Karpas-422 (cell line): Measurements from ENCODE around the gene WDPCP. TPM values are rescaled to one million over a fixed set of nuclear protein-coding genes. Genes with fewer than 3 reads are reported as not detected.
"Not testable (repeated sequence)": the region's sequence is repeated elsewhere in the genome, so short reads cannot be mapped to it uniquely, and the experiment has no call there.

Experiments
- DNase-seq: peaks from one replicate; pipeline ENCODE4 v3.0.0-alpha.2; 2015
- H2AFZ ChIP-seq: fragments of 200-600 bp; sonication (generic); 2 replicates; pipeline ENCODE4 v1.6.1; 2014; ENCODE audit warnings: antibody characterized with exemption, low read length, mixed read lengths
- H3K27ac ChIP-seq: fragments of 200-600 bp; sonication (generic); 2 replicates; pipeline ENCODE4 v1.5.1; 2014; ENCODE audit warnings: mild to moderate bottlenecking, low read length, moderate library complexity
- H3K27me3 ChIP-seq: fragments of 200-600 bp; sonication (generic); 2 replicates; pipeline ENCODE4 v1.6.1; 2014; ENCODE audit warnings: low read length, mixed read lengths
- H3K36me3 ChIP-seq: fragments of 200-600 bp; sonication (generic); 2 replicates; pipeline ENCODE4 v1.6.1; 2014; ENCODE audit warnings: low read length, mixed read lengths; ENCODE audit not compliant: insufficient read depth
- H3K4me1 ChIP-seq: fragments of 200-600 bp; sonication (generic); 2 replicates; pipeline ENCODE4 v1.6.1; 2014; ENCODE audit warnings: mild to moderate bottlenecking, low read length, mixed read lengths
- H3K4me2 ChIP-seq: fragments of 200-600 bp; sonication (generic); 2 replicates; pipeline ENCODE4 v1.6.1; 2014; ENCODE audit warnings: low read length, low read depth, mild to moderate bottlenecking; ENCODE audit not compliant: poor library complexity, severe bottlenecking
- H3K4me3 ChIP-seq: fragments of 200-600 bp; sonication (generic); 2 replicates; pipeline ENCODE4 v1.5.1; 2014; ENCODE audit warnings: mild to moderate bottlenecking, antibody characterized with exemption, low read length, mixed read lengths
- H3K79me2 ChIP-seq: fragments of 200-600 bp; sonication (generic); 2 replicates; pipeline ENCODE4 v1.6.1; 2014; ENCODE audit warnings: mild to moderate bottlenecking, low read length, mixed read lengths
- H3K9ac ChIP-seq: fragments of 200-600 bp; sonication (generic); 2 replicates; pipeline ENCODE4 v1.6.0; 2014; ENCODE audit warnings: low read length
- H3K9me2 ChIP-seq: fragments of 200-600 bp; sonication (generic), shearing (Covaris generic); replicated peaks from 2 replicates; pipeline ENCODE4 v1.6.0; 2014; ENCODE audit warnings: mild to moderate bottlenecking, low read length, moderate library complexity; ENCODE audit not compliant: insufficient read depth
- H3K9me3 ChIP-seq: fragments of 300-700, 200-600 bp; sonication (generic); 2 replicates; pipeline ENCODE4 v1.6.1; 2014; ENCODE audit warnings: low read length, mixed read lengths
- H4K20me1 ChIP-seq: fragments of 200-600 bp; sonication (generic); 2 replicates; pipeline ENCODE4 v1.6.1; 2014; ENCODE audit warnings: mild to moderate bottlenecking, antibody characterized with exemption, low read length, low read depth; ENCODE audit not compliant: insufficient read depth
- total RNA-seq: library from RNA; depleted of rRNA; stranded (reverse); fragments of >200 nt; shearing (Covaris generic); gene quantifications from 2 replicates; pipeline ENCODE4 v1.2.3, GENCODE V29; 2014; ENCODE audit warnings: low replicate concordance

The WDPCP gene
- total RNA-seq, 1 experiment from 2014 or later, result 20.8 TPM

- DNase-seq, result peak; percentile 27
- no peaks in the 10 kb centered on the region for H3K27me3 ChIP-seq
- H3K27ac ChIP-seq, result no peak overlapping the region
- H3K9me2 ChIP-seq, result 0 out of 2 replicates have a peak, but pooled peaks cover 2% of the 10 kb centered on the region
- H3K9ac ChIP-seq, result no peak overlapping the region
- peaks cover 5% of the 10 kb centered on the region for H3K9me3 ChIP-seq
- no peak overlapping the region for H3K4me3 ChIP-seq
- no peak overlapping the region for H2AFZ ChIP-seq
- H3K36me3 ChIP-seq, result no peaks in the 10 kb centered on the region
- H4K20me1 ChIP-seq, result 0 out of 2 replicates have a peak, but pooled peaks cover 3% of the 10 kb centered on the region
- H3K4me1 ChIP-seq, result no peaks in the 10 kb centered on the region
- no peaks in the 10 kb centered on the region; the same call in 1 of the 2 replicates for H3K79me2 ChIP-seq
- no peak overlapping the region for H3K4me2 ChIP-seq
Observed at GRCh38 chr2:63572001-63572400, 16.3 kb downstream of the WDPCP start.

DNA sequence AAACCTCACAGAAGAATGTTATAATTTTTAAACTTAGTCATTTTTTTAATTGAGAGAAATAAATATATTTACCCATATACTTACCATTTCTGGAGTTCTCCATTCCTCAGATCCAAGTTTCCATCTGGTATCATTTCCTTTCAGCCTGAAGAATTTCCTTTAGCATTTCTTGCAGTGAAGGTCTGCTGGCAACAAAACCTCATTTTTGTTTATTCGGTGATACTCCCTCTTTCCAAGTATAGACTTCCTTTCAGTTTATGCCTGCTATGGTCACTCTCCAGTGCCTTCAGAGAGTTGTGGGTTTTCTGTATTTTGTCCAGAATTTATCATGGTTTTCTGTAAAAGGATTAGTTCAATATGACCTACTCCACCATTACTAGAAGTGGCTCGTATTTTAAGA is 17.0 kb downstream of the WDPCP start:
- H3K4me1 ChIP-seq, result no peaks in the 10 kb centered on the region
- no peaks in the 10 kb centered on the region for H3K36me3 ChIP-seq
- H3K9ac ChIP-seq, result no peak overlapping the region
- peaks cover 5% of the 10 kb centered on the region for H3K9me3 ChIP-seq
- H3K9me2 ChIP-seq, result 0 out of 2 replicates have a peak, but pooled peaks cover under 1% of the 10 kb centered on the region
- no peak overlapping the region for H3K4me2 ChIP-seq
- no peaks in the 10 kb centered on the region for H3K27me3 ChIP-seq
- no peak for DNase-seq
- H3K4me3 ChIP-seq, result no peak overlapping the region
- 0 out of 2 replicates have a peak, but pooled peaks cover 3% of the 10 kb centered on the region for H4K20me1 ChIP-seq
- H2AFZ ChIP-seq, result no peak overlapping the region
- no peak overlapping the region for H3K27ac ChIP-seq
- no peaks in the 10 kb centered on the region; the same call in 1 of the 2 replicates for H3K79me2 ChIP-seq

- Histone ChIP-seq H3K9me2 (no peaks in the 10 kb centered on the region), H3K9ac (no peak overlapping the region), H3K36me3 (no peaks in the 10 kb centered on the region), H3K4me2 (no peak overlapping the region), H2AFZ (no peak overlapping the region), H3K79me2 (no peaks in the 10 kb centered on the region), H4K20me1 (no peaks in the 10 kb centered on the region), H3K4me1 (no peaks in the 10 kb centered on the region), H3K27me3 (no peaks in the 10 kb centered on the region), H3K27ac (no peak overlapping the region), H3K4me3 (no peak overlapping the region), H3K9me3 (peaks cover 5% of the 10 kb centered on the region)
- DNase-seq, result peak; percentile 33
Observed at GRCh38 chr2:63569740-63570139, 18.5 kb downstream of the WDPCP start.

DNA sequence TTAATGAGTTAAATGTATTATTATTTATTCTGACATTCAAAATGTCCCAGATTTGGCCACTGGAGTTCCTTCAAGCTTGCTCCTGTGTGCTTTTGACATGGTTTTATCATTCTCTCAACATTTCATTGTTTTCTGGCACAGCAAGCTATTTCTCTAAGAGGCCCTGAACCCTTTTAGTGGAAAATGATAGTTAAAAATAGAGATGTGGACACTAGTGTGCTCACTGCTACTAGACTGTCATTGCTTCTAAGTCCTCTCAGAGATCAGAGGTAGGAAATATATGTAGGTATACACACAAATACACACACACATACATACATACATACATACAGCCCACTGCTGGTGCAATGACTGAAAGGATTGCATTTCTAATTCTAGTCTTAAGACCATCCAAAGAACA is 25.5 kb downstream of the WDPCP start:
- no peaks in the 10 kb centered on the region for H3K4me1 ChIP-seq
- no peaks in the 10 kb centered on the region for H3K9me3 ChIP-seq
- H3K27ac ChIP-seq, result no peak overlapping the region
- H3K9ac ChIP-seq, result no peak overlapping the region
- H3K9me2 ChIP-seq, result no peaks in the 10 kb centered on the region
- DNase-seq, result no peak
- H4K20me1 ChIP-seq, result no peaks in the 10 kb centered on the region
- no peaks in the 10 kb centered on the region for H3K27me3 ChIP-seq
- H3K4me3 ChIP-seq, result no peak overlapping the region
- H2AFZ ChIP-seq, result no peak overlapping the region
- no peak overlapping the region for H3K4me2 ChIP-seq
- no peaks in the 10 kb centered on the region for H3K79me2 ChIP-seq
- H3K36me3 ChIP-seq, result no peaks in the 10 kb centered on the region

DNA sequence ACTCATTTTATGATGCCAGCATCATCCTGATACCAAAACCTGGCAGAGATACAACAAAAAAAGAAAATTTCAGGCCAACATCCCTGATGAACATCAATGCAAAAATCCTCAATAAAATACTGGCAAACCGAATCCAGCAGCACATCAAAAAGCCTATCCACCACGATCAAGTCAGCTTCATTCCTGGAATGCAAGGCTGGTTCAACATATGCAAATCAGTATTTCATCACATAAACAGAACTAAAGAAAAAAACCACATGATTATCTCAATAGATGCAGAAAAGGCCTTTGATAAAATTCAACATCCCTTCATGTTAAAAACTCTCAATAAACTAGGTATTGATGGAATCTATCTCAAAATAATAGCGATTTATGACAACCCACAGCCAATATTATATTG is 29.4 kb downstream of the WDPCP start:
- H3K4me3 ChIP-seq, H4K20me1 ChIP-seq, H3K36me3 ChIP-seq, H3K27me3 ChIP-seq, H2AFZ ChIP-seq, H3K4me1 ChIP-seq, H3K9me3 ChIP-seq, H3K9ac ChIP-seq, H3K4me2 ChIP-seq, DNase-seq, H3K79me2 ChIP-seq, H3K9me2 ChIP-seq, H3K27ac ChIP-seq: not testable (repeated sequence)

DNA sequence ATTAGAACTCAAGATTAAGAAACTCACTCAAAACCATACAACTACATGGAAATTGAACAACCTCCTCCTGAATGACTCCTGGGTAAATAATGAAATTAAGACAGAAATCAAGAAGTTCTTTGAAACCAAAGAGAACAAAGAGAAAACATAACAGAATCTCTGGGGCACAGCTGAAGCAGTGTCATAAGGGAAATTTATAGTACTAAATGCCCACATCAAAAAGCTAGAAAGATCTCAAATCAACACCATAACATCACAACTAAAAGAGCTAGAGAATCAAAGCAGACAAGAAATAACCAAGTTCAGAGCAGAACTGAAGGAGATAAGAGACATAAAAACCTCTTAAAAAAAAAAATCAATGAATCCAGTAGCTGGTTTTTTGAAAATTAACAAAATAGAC is 30.5 kb downstream of the WDPCP start:
- not testable (repeated sequence) for H3K79me2 ChIP-seq, H3K9me2 ChIP-seq, H3K4me2 ChIP-seq, DNase-seq, H2AFZ ChIP-seq, H3K27me3 ChIP-seq, H3K4me1 ChIP-seq, H4K20me1 ChIP-seq, H3K4me3 ChIP-seq, H3K9me3 ChIP-seq, H3K9ac ChIP-seq, H3K36me3 ChIP-seq, H3K27ac ChIP-seq

DNA sequence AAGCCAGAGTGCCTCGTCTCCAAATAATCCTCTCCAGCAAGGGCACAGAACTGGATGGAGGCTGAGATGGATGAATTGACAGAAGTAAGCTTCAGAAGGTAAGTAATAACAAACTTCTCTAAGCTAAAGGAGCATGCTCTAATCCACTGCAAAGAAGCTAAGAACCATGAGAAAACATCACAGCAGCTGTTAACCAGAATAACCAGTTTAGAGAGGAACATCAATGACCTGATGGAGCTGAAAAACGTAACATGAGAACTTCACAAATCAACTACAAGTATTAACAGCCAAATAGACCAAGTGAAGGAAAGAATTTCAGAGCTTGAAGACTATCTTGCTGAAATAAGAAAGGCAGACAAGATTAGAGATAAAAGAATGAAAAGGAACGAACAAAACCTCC is 32.3 kb downstream of the WDPCP start:
- Histone ChIP-seq H2AFZ (no peak overlapping the region), H3K27ac (no peak overlapping the region), H3K27me3 (no peaks in the 10 kb centered on the region), H3K9me3 (no peaks in the 10 kb centered on the region), H4K20me1 (no peaks in the 10 kb centered on the region), H3K9me2 (no peaks in the 10 kb centered on the region), H3K4me2 (no peak overlapping the region), H3K4me1 (no peaks in the 10 kb centered on the region), H3K36me3 (no peaks in the 10 kb centered on the region), H3K9ac (no peak overlapping the region), H3K4me3 (no peak overlapping the region), H3K79me2 (no peaks in the 10 kb centered on the region)
- DNase-seq, result no peak

- H3K79me2 ChIP-seq, result no peaks in the 10 kb centered on the region
- no peaks in the 10 kb centered on the region for H3K9me2 ChIP-seq
- no peak overlapping the region for H3K4me2 ChIP-seq
- H3K9ac ChIP-seq, result no peak overlapping the region
- H3K4me3 ChIP-seq, result no peak overlapping the region
- no peaks in the 10 kb centered on the region for H3K27me3 ChIP-seq
- no peaks in the 10 kb centered on the region for H3K9me3 ChIP-seq
- no peaks in the 10 kb centered on the region for H4K20me1 ChIP-seq
- no peak overlapping the region for H3K27ac ChIP-seq
- H3K36me3 ChIP-seq, result no peaks in the 10 kb centered on the region
- DNase-seq, result no peak
- no peaks in the 10 kb centered on the region for H3K4me1 ChIP-seq
- no peak overlapping the region for H2AFZ ChIP-seq
Observed at GRCh38 chr2:63555299-63555698, 33.0 kb downstream of the WDPCP start.

DNA sequence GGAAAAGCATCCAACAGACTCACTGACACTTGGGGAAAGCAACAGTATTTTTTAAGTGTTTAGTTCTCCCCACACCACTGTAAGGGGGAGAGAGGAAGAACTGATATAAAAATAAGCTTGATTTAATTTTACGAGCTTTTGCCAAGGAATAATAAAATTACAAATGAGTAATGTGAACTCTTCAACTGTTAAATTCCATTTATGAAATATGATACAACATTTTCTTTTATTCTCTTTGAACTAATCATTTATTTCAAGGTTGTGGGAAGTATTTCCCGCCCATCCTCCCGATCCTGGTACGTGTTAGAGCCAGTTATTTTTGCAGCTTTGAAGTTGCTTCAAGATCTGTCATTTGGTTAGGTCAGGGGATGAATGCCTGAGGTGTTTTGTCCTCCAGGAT is 35.2 kb downstream of the WDPCP start:
- Histone ChIP-seq H3K36me3 (no peaks in the 10 kb centered on the region), H3K9ac (no peak overlapping the region), H3K27me3 (no peaks in the 10 kb centered on the region), H3K4me3 (no peak overlapping the region), H3K4me1 (no peaks in the 10 kb centered on the region), H2AFZ (no peak overlapping the region), H3K4me2 (no peak overlapping the region), H3K79me2 (no peaks in the 10 kb centered on the region), H3K27ac (no peak overlapping the region), H4K20me1 (no peaks in the 10 kb centered on the region), H3K9me2 (no peaks in the 10 kb centered on the region), H3K9me3 (no peaks in the 10 kb centered on the region)
- no peak for DNase-seq
